Measurements from ENCODE around the gene PLCD4.

Gene PLCD4

DNA sequence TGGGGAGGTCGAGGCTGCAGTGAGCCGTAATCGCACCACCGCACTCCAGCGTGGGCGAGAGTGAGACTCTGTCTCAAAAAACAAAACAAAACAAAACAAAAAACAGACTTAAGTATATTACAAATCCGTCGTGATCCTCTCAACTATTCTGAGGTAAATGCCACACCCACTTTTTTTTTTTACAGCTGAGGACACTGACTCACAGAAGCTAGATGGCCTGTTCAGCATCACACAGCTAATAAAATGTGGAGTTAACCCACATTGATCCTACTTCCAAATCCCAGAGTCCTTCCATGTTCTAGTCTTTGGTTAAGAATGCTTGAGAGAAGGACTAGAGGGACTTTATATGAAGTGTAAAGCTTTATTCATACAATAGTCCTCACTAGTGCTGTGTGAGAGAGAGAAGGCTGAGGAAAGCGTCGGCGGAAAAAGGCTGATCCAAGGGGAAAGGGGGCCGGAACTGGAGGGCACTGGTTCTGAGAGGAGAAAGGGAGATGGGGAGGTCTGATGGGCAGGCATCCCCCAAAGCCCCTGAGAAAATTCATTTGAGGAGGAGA, 63.5 kb downstream of the PLCD4 start:
- H3K9ac ChIP-seq (ENCODE audit: low read depth, low read length, poor library complexity, severe bottlenecking) = peak overlapping the region; percentile 88
- H3K4me3 ChIP-seq (ENCODE audit: low read length, poor library complexity, severe bottlenecking) = peak overlapping the region; percentile 86
- peak overlapping the region; percentile 87 for H2AFZ ChIP-seq (ENCODE audit: low read length)
- no peaks in the 10 kb centered on the region for H3K9me2 ChIP-seq (replicated peaks; ENCODE audit: low read depth, low read length)
- H4K20me1 ChIP-seq (ENCODE audit: insufficient read depth, low read length, poor library complexity, severe bottlenecking) = no peaks in the 10 kb centered on the region
- H3K27me3 ChIP-seq (ENCODE audit: insufficient read depth, low read length, poor library complexity, severe bottlenecking) = no peaks in the 10 kb centered on the region
- H3K4me1 ChIP-seq (ENCODE audit: insufficient read depth, low read length, poor library complexity, severe bottlenecking) = peaks cover 20% of the 10 kb centered on the region
- no peaks in the 10 kb centered on the region for H3K9me3 ChIP-seq (ENCODE audit: insufficient read depth, low read depth, low read length)
- no peaks in the 10 kb centered on the region for H3F3A ChIP-seq (ENCODE audit: low read depth)
- no peak for TF ChIP-seq EZH2phosphoT487 (IDR thresholded peaks at IDR 0.05; ENCODE audit: borderline replicate concordance)
- TF ChIP-seq CTCF (conservative IDR thresholded peaks at IDR 0.05; ENCODE audit: low read length) = no peak
- peak overlapping the region; percentile 91 for H3K4me2 ChIP-seq (ENCODE audit: low read depth, low read length, poor library complexity, severe bottlenecking)
- H3K36me3 ChIP-seq (ENCODE audit: insufficient read depth, low read length) = peaks cover 9% of the 10 kb centered on the region; the same call in 1 of the 2 replicates
- peaks cover 13% of the 10 kb centered on the region for H3K79me2 ChIP-seq (ENCODE audit: insufficient read depth, low read length)

GRCh38 chr2:218671654-218672566, 64.2 kb downstream of the PLCD4 start, which contains the start of the genes RNF25 and STK36:
RNF25 (minus strand) TSS chr2:218672002; CDS start chr2:218671970, 32 bp downstream.
STK36 (plus strand) TSS chr2:218672086; CDS start chr2:218672830, 744 bp downstream.
- peak within 1 kb of the TSS; percentile 87 for H2AFZ ChIP-seq (ENCODE audit: low read length)
- H3K4me3 ChIP-seq (ENCODE audit: low read length, poor library complexity, severe bottlenecking) = peak within 1 kb of the TSS; percentile 86
- no peaks in the 10 kb centered on the region for H4K20me1 ChIP-seq (ENCODE audit: insufficient read depth, low read length, poor library complexity, severe bottlenecking)
- H3K9ac ChIP-seq (ENCODE audit: low read depth, low read length, poor library complexity, severe bottlenecking) = peak within 1 kb of the TSS; percentile 88
- peaks cover 20% of the 10 kb centered on the region for H3K4me1 ChIP-seq (ENCODE audit: insufficient read depth, low read length, poor library complexity, severe bottlenecking)
- no peaks in the 10 kb centered on the region for H3K27me3 ChIP-seq (ENCODE audit: insufficient read depth, low read length, poor library complexity, severe bottlenecking)
- TF ChIP-seq EZH2phosphoT487 (IDR thresholded peaks at IDR 0.05; ENCODE audit: borderline replicate concordance) (no peak), CTCF (conservative IDR thresholded peaks at IDR 0.05; ENCODE audit: low read length) (no peak)
- H3K36me3 ChIP-seq (ENCODE audit: insufficient read depth, low read length) = 0 out of 2 replicates have a peak, but pooled peaks cover 5% of the 10 kb centered on the region
- H3F3A ChIP-seq (ENCODE audit: low read depth) = no peaks in the 10 kb centered on the region
- H3K4me2 ChIP-seq (ENCODE audit: low read depth, low read length, poor library complexity, severe bottlenecking) = peak within 1 kb of the TSS; percentile 91
- peaks cover 13% of the 10 kb centered on the region for H3K79me2 ChIP-seq (ENCODE audit: insufficient read depth, low read length)
- no peaks in the 10 kb centered on the region for H3K9me3 ChIP-seq (ENCODE audit: insufficient read depth, low read depth, low read length)
- no peaks in the 10 kb centered on the region for H3K9me2 ChIP-seq (replicated peaks; ENCODE audit: low read depth, low read length)

- Histone ChIP-seq H3K4me2 (ENCODE audit: low read depth, low read length, poor library complexity, severe bottlenecking) (no peak overlapping the region), H3K36me3 (ENCODE audit: insufficient read depth, low read length) (no peaks in the 10 kb centered on the region), H3F3A (ENCODE audit: low read depth) (no peaks in the 10 kb centered on the region), H3K79me2 (ENCODE audit: insufficient read depth, low read length) (no peaks in the 10 kb centered on the region), H3K9ac (ENCODE audit: low read depth, low read length, poor library complexity, severe bottlenecking) (no peak overlapping the region), H3K9me3 (ENCODE audit: insufficient read depth, low read depth, low read length) (no peaks in the 10 kb centered on the region), H3K4me3 (ENCODE audit: low read length, poor library complexity, severe bottlenecking) (no peak overlapping the region), H3K9me2 (replicated peaks; ENCODE audit: low read depth, low read length) (no peaks in the 10 kb centered on the region), H3K27me3 (ENCODE audit: insufficient read depth, low read length, poor library complexity, severe bottlenecking) (no peaks in the 10 kb centered on the region), H3K4me1 (ENCODE audit: insufficient read depth, low read length, poor library complexity, severe bottlenecking) (no peaks in the 10 kb centered on the region), H4K20me1 (ENCODE audit: insufficient read depth, low read length, poor library complexity, severe bottlenecking) (no peaks in the 10 kb centered on the region), H2AFZ (ENCODE audit: low read length) (no peak overlapping the region)
- TF ChIP-seq CTCF (conservative IDR thresholded peaks at IDR 0.05; ENCODE audit: low read length) (no peak), EZH2phosphoT487 (IDR thresholded peaks at IDR 0.05; ENCODE audit: borderline replicate concordance) (no peak)
Observed at GRCh38 chr2:218679119-218679518, 71.4 kb downstream of the PLCD4 start.
